CD4-positive, alpha-beta T cell treated with Interleukin-6 for 4 hours (primary cell): ENCODE measurements around the gene FOXE3.

Experiments
- DNase-seq: peaks from one replicate; pipeline ENCODE4 v3.0.0-alpha.2; 2020; ENCODE audit warnings: mixed read lengths

Gene FOXE3

GRCh38 chr1:47436304-47436978, 20.4 kb downstream of the FOXE3 start:
- peak; percentile 77 for DNase-seq

- no peak for DNase-seq
These were observed 20.9 kb downstream of the FOXE3 start for GRCh38 chr1:47436979-47437446.

- DNase-seq, result peak; percentile 94
These were observed 21.5 kb downstream of the FOXE3 start, which contains the start of gene FOXD2 for GRCh38 chr1:47437447-47438164. Gene FOXD2 (plus strand): TSS chr1:47438044. CDS start chr1:47438136, 92 bp downstream.

- peak; percentile 50 for DNase-seq
These were observed 22.3 kb downstream of the FOXE3 start for GRCh38 chr1:47438165-47439016.

- DNase-seq, result no peak
These were observed 23.1 kb downstream of the FOXE3 start for GRCh38 chr1:47439017-47439818.

GRCh38 chr1:47439819-47440598, 23.9 kb downstream of the FOXE3 start:
- DNase-seq, result no peak

- DNase-seq, result no peak
These were observed 24.6 kb downstream of the FOXE3 start for GRCh38 chr1:47440599-47441081.

- no peak for DNase-seq
These were observed 25.5 kb downstream of the FOXE3 start for GRCh38 chr1:47441450-47442106.

GRCh38 chr1:47442202-47442601, 26.1 kb downstream of the FOXE3 start:
- no peak for DNase-seq

- DNase-seq, result no peak
These were observed 26.9 kb downstream of the FOXE3 start for GRCh38 chr1:47442842-47443529.

GRCh38 chr1:47443530-47444296, 27.6 kb downstream of the FOXE3 start:
- DNase-seq, result no peak

GRCh38 chr1:47444297-47444561, 28.1 kb downstream of the FOXE3 start:
- no peak for DNase-seq

- peak; percentile 32 for DNase-seq
These were observed 28.7 kb downstream of the FOXE3 start for GRCh38 chr1:47444562-47445465.

GRCh38 chr1:47445823-47446550, 29.9 kb downstream of the FOXE3 start:
- no peak for DNase-seq

- DNase-seq, result no peak
These were observed 32.6 kb downstream of the FOXE3 start for GRCh38 chr1:47448462-47449222.

- no peak for DNase-seq
These were observed 33.9 kb downstream of the FOXE3 start for GRCh38 chr1:47449822-47450552.
